Ramos (cell line): ENCODE data around the gene NFAT5.
"Not testable (repeated sequence)": the region's sequence is repeated elsewhere in the genome, so short reads cannot be mapped to it uniquely, and the experiment has no call there.

Source experiments
- in situ Hi-C: fragments of 300-500 bp; cut with MboI; formaldehyde crosslinking; loops from one replicate; pipeline ENCODE4 v1.14.3; 2022; ENCODE audit warnings: low sequenced_read_pairs; ENCODE audit not compliant: unreplicated experiment

Gene NFAT5

GRCh38 chr16:69725480-69726312 lies 159.9 kb downstream of the NFAT5 start:
- in situ Hi-C loops, result no loop called here

GRCh38 chr16:69726313-69727060 lies 160.7 kb downstream of the NFAT5 start, which contains the start of gene NQO1:
Gene NQO1, minus strand, starts transcription at chr16:69726560. Its CDS starts 121 bp downstream, at chr16:69726439.
- in situ Hi-C loops, result no loop called here

- in situ Hi-C loops, result no loop called here
Observed at GRCh38 chr16:69727916-69728270, 162.1 kb downstream of the NFAT5 start.

- in situ Hi-C loops, result not testable (repeated sequence)
Observed at GRCh38 chr16:69729030-69729429, 163.3 kb downstream of the NFAT5 start.

- in situ Hi-C loops, result not testable (repeated sequence)
Observed at GRCh38 chr16:69731280-69731679, 165.5 kb downstream of the NFAT5 start.

- in situ Hi-C loops, result no loop called here
Observed at GRCh38 chr16:69732101-69732500, 166.3 kb downstream of the NFAT5 start.

GRCh38 chr16:69741519-69741918 lies 175.8 kb downstream of the NFAT5 start:
- in situ Hi-C loops, result no loop called here

GRCh38 chr16:69741951-69742904 lies 176.5 kb downstream of the NFAT5 start:
- in situ Hi-C loops, result no loop called here

- in situ Hi-C loops, result no loop called here
Observed at GRCh38 chr16:69744363-69745231, 178.8 kb downstream of the NFAT5 start.

GRCh38 chr16:69745232-69745612 lies 179.5 kb downstream of the NFAT5 start:
- in situ Hi-C loops, result no loop called here

- in situ Hi-C loops, result no loop called here
Observed at GRCh38 chr16:69745959-69746358, 180.2 kb downstream of the NFAT5 start.

- in situ Hi-C loops, result no loop called here
Observed at GRCh38 chr16:69747115-69747514, 181.3 kb downstream of the NFAT5 start.

- in situ Hi-C loops, result no loop called here
Observed at GRCh38 chr16:69748694-69749345, 183.1 kb downstream of the NFAT5 start.

GRCh38 chr16:69754143-69754468 lies 188.3 kb downstream of the NFAT5 start:
- in situ Hi-C loops, result no loop called here
